Transverse colon (tissue), 4 donors: Measurements from ENCODE around the gene HHATL.

Experiments used
- POLR2AphosphoS5 ChIP-seq, 3 donors: sonication (generic); formaldehyde crosslinking; IDR thresholded peaks; one replicate each; pipeline ENCODE4 v1.6.1; 2016; ENCODE audit warnings: antibody characterized with exemption in 3 of 3
- TF ChIP-seq, protein P1 (sequence below), 5 experiments: fragments of 200-600 bp in 3 of 5; fragments of 450-650 bp in 2 of 5; sonication (generic) in 3 of 5; IDR thresholded peaks; 1 replicate in 2 of 5; 2 replicates in 3 of 5; pipeline ENCODE4 v1.5.1; 2016 to 2017; ENCODE audit warnings: antibody characterized with exemption in 5 of 5, inconsistent platforms in 3 of 5, mild to moderate bottlenecking in 2 of 5, moderate library complexity in 1 of 5

DNA sequence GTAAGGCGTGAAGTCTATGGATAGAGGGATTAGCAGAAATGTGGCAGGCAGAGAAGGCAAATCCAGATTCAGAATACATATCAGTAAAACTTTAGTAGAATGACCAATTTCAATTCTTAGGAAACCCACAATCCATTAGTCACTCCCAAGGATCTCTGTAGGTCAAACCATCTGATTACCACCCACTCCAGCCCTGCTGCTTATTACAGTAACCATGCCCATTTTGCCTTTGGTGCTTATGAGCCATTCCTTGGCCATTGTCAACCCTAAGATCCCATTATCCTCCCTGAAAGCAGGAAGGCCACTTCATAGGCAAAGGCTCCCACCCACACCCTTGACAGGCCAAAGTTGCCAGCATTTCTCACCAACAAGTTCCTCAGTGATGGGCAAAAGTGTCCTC is 22.3 kb downstream of the HHATL start:
- no peak for TF ChIP-seq POLR2AphosphoS5 (IDR thresholded peaks at IDR 0.05)
- TF ChIP-seq, protein P1, sequence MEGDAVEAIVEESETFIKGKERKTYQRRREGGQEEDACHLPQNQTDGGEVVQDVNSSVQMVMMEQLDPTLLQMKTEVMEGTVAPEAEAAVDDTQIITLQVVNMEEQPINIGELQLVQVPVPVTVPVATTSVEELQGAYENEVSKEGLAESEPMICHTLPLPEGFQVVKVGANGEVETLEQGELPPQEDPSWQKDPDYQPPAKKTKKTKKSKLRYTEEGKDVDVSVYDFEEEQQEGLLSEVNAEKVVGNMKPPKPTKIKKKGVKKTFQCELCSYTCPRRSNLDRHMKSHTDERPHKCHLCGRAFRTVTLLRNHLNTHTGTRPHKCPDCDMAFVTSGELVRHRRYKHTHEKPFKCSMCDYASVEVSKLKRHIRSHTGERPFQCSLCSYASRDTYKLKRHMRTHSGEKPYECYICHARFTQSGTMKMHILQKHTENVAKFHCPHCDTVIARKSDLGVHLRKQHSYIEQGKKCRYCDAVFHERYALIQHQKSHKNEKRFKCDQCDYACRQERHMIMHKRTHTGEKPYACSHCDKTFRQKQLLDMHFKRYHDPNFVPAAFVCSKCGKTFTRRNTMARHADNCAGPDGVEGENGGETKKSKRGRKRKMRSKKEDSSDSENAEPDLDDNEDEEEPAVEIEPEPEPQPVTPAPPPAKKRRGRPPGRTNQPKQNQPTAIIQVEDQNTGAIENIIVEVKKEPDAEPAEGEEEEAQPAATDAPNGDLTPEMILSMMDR (IDR thresholded peaks at IDR 0.05): no peak
